ENCODE results near the gene RAB39A. TPM values are rescaled to one million over a fixed set of nuclear protein-coding genes. Genes with fewer than 3 reads are reported as not detected.

The RAB39A gene
- total and polyA plus RNA-seq, 4 donors: 0.14 to 3.5 (median 0.92) TPM

GRCh38 chr11:107999759-108000455 lies 71.7 kb downstream of the RAB39A start:
- H3K27ac ChIP-seq (ENCODE audit: low read depth in 1 of 2, low read length in 2 of 2): no peak overlapping the region
- no peaks in the 10 kb centered on the region for H3K36me3 ChIP-seq (ENCODE audit: control insufficient read depth in 4 of 4, insufficient read depth in 3 of 4, low read depth in 1 of 4, low read length in 3 of 4)
- DNase-seq (ENCODE audit: low spot score): no peak
- no peak overlapping the region for H3K4me3 ChIP-seq (ENCODE audit: low read depth in 1 of 3, low read length in 3 of 3)
- H3K9ac ChIP-seq (ENCODE audit: low read depth in 1 of 2, low read length in 2 of 2): no peak overlapping the region
- no peaks in the 10 kb centered on the region for H3K4me1 ChIP-seq (ENCODE audit: control insufficient read depth in 4 of 4, insufficient read depth in 4 of 4, low read length in 3 of 4)
- TF ChIP-seq RAD21 (IDR thresholded peaks at IDR 0.05): peak; percentile 66 to 75
- TF ChIP-seq, protein P1, sequence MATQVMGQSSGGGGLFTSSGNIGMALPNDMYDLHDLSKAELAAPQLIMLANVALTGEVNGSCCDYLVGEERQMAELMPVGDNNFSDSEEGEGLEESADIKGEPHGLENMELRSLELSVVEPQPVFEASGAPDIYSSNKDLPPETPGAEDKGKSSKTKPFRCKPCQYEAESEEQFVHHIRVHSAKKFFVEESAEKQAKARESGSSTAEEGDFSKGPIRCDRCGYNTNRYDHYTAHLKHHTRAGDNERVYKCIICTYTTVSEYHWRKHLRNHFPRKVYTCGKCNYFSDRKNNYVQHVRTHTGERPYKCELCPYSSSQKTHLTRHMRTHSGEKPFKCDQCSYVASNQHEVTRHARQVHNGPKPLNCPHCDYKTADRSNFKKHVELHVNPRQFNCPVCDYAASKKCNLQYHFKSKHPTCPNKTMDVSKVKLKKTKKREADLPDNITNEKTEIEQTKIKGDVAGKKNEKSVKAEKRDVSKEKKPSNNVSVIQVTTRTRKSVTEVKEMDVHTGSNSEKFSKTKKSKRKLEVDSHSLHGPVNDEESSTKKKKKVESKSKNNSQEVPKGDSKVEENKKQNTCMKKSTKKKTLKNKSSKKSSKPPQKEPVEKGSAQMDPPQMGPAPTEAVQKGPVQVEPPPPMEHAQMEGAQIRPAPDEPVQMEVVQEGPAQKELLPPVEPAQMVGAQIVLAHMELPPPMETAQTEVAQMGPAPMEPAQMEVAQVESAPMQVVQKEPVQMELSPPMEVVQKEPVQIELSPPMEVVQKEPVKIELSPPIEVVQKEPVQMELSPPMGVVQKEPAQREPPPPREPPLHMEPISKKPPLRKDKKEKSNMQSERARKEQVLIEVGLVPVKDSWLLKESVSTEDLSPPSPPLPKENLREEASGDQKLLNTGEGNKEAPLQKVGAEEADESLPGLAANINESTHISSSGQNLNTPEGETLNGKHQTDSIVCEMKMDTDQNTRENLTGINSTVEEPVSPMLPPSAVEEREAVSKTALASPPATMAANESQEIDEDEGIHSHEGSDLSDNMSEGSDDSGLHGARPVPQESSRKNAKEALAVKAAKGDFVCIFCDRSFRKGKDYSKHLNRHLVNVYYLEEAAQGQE (IDR thresholded peaks at IDR 0.05): no peak
- no peak for TF ChIP-seq FOXA1 (IDR thresholded peaks at IDR 0.05)
- TF ChIP-seq, protein P2, sequence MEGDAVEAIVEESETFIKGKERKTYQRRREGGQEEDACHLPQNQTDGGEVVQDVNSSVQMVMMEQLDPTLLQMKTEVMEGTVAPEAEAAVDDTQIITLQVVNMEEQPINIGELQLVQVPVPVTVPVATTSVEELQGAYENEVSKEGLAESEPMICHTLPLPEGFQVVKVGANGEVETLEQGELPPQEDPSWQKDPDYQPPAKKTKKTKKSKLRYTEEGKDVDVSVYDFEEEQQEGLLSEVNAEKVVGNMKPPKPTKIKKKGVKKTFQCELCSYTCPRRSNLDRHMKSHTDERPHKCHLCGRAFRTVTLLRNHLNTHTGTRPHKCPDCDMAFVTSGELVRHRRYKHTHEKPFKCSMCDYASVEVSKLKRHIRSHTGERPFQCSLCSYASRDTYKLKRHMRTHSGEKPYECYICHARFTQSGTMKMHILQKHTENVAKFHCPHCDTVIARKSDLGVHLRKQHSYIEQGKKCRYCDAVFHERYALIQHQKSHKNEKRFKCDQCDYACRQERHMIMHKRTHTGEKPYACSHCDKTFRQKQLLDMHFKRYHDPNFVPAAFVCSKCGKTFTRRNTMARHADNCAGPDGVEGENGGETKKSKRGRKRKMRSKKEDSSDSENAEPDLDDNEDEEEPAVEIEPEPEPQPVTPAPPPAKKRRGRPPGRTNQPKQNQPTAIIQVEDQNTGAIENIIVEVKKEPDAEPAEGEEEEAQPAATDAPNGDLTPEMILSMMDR (IDR thresholded peaks at IDR 0.05; ENCODE audit: low read depth, low read length, missing input control): peak; percentile 56
- WGBS: 30% methylated on average over 6 of the region's 6 CpGs
- H3K9me3 ChIP-seq (ENCODE audit: control insufficient read depth in 4 of 4, low read length in 3 of 4): no peaks in the 10 kb centered on the region
- no peaks in the 10 kb centered on the region for H3K27me3 ChIP-seq (ENCODE audit: control insufficient read depth in 4 of 4, insufficient read depth in 4 of 4, low read length in 3 of 4)

DNA sequence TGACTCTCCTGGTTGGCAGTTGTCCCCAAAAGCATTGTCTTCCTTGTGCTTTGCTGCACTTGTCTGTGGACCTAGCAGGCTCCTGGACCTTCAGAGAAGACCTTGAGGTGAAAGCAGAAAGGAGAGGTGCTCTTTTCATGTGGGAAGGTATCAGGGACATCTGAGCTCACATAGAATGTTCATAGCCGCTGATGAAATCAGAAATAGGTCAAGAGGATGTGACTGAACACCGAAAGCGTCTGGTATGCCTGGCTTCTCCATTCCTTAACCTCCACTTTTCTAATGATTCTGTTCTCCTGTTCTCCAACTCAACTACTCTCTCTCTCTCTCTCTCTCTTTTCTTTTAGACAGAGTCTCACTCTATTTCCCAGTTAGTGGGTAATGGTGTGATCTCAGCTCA lies 74.2 kb downstream of the RAB39A start:
- Histone ChIP-seq H3K4me1 (ENCODE audit: control insufficient read depth in 4 of 4, insufficient read depth in 4 of 4, low read length in 3 of 4) (no peaks in the 10 kb centered on the region), H3K9ac (ENCODE audit: low read depth in 1 of 2, low read length in 2 of 2) (no peak overlapping the region), H3K4me3 (ENCODE audit: low read depth in 1 of 3, low read length in 3 of 3) (no peak overlapping the region), H3K27ac (ENCODE audit: low read depth in 1 of 2, low read length in 2 of 2) (no peak overlapping the region), H3K27me3 (ENCODE audit: control insufficient read depth in 4 of 4, insufficient read depth in 4 of 4, low read length in 3 of 4) (no peaks in the 10 kb centered on the region), H3K9me3 (ENCODE audit: control insufficient read depth in 4 of 4, low read length in 3 of 4) (no peaks in the 10 kb centered on the region), H3K36me3 (ENCODE audit: control insufficient read depth in 4 of 4, insufficient read depth in 3 of 4, low read depth in 1 of 4, low read length in 3 of 4) (no peaks in the 10 kb centered on the region)
- WGBS: 92% methylated on average over 3 of the region's 3 CpGs
- DNase-seq (ENCODE audit: low spot score): no peak
- TF ChIP-seq SP1 (IDR thresholded peaks at IDR 0.05) (no peak), ZBTB33 (IDR thresholded peaks at IDR 0.05) (no peak), HNF4G (IDR thresholded peaks at IDR 0.05) (no peak), ATF3 (IDR thresholded peaks at IDR 0.05) (no peak), EGR1 (IDR thresholded peaks at IDR 0.05; ENCODE audit: low read depth in 2 of 2) (no peak)
